HL-60 (cell line): ENCODE results near the gene MTREX.

Experiments
- DNase-seq, 2 experiments: peaks; one replicate each; pipeline ENCODE4 v3.0.0-alpha.2; 2010 to 2020; ENCODE audit warnings: low read depth in 1 of 2, low spot score in 1 of 2
- H3K27ac ChIP-seq: fragments of 250-450 bp; sonication (Bioruptor Pico); replicated peaks from 2 replicates; pipeline ENCODE4 v1.5.1; 2020; ENCODE audit warnings: mild to moderate bottlenecking, moderate library complexity
- H3K27me3 ChIP-seq: fragments of 250-450 bp; sonication (Bioruptor Pico); 2 replicates; pipeline ENCODE4 v1.5.1; 2021; ENCODE audit warnings: mild to moderate bottlenecking, moderate library complexity; ENCODE audit not compliant: insufficient read depth, poor library complexity, severe bottlenecking
- H3K4me3 ChIP-seq: replicated peaks from 2 replicates; pipeline ENCODE4 v1.5.1; 2011; ENCODE audit warnings: mild to moderate bottlenecking, control low read depth, low read length; ENCODE audit not compliant: insufficient read depth
- CTCF ChIP-seq: IDR thresholded peaks from one replicate; pipeline ENCODE4 v1.5.1; 2011; ENCODE audit warnings: low read length, control low read depth, inconsistent platforms; ENCODE audit not compliant: insufficient read depth
- GABPA ChIP-seq: IDR thresholded peaks from 2 replicates; pipeline ENCODE4 v1.6.1; 2012; ENCODE audit warnings: low read depth
- POLR2AphosphoS5 ChIP-seq: IDR thresholded peaks from 2 replicates; pipeline ENCODE4 v1.6.1; 2012; ENCODE audit warnings: low read depth
- REST ChIP-seq: IDR thresholded peaks from 2 replicates; pipeline ENCODE4 v1.6.1; 2012; ENCODE audit warnings: low read depth; ENCODE audit not compliant: insufficient replicate concordance
- SPI1 ChIP-seq: IDR thresholded peaks from 2 replicates; pipeline ENCODE4 v1.6.1; 2012; ENCODE audit warnings: low read depth, mild to moderate bottlenecking, borderline replicate concordance

MTREX gene

GRCh38 chr5:55467862-55468551, 160.2 kb downstream of the MTREX start:
- DNase-seq: no peak
- Histone ChIP-seq H3K27me3 (no peaks in the 10 kb centered on the region), H3K4me3 (no peak overlapping the region), H3K27ac (no peak overlapping the region)
- TF ChIP-seq CTCF (no peak), GABPA (no peak), SPI1 (no peak), POLR2AphosphoS5 (no peak), REST (no peak)

- TF ChIP-seq POLR2AphosphoS5 (no peak), CTCF (no peak)
- DNase-seq: no peak
- Histone ChIP-seq H3K27ac (no peak overlapping the region), H3K27me3 (no peaks in the 10 kb centered on the region), H3K4me3 (no peak overlapping the region)
These were observed 162.1 kb downstream of the MTREX start for GRCh38 chr5:55469839-55470238.

GRCh38 chr5:55470282-55470681, 162.5 kb downstream of the MTREX start:
- H3K27me3 ChIP-seq: no peaks in the 10 kb centered on the region
- DNase-seq: no peak
- H3K27ac ChIP-seq: no peak overlapping the region
- no peak overlapping the region for H3K4me3 ChIP-seq
- TF ChIP-seq POLR2AphosphoS5: no peak
- TF ChIP-seq REST: no peak
- TF ChIP-seq CTCF: no peak
- TF ChIP-seq SPI1: no peak
- no peak for TF ChIP-seq GABPA

- no peak overlapping the region for H3K4me3 ChIP-seq
These were observed 163.7 kb downstream of the MTREX start for GRCh38 chr5:55471468-55471867.

More at GRCh38 chr5:55471468-55471867, 163.7 kb downstream of the MTREX start:
- no peak for DNase-seq
- Histone ChIP-seq H3K27me3 (no peaks in the 10 kb centered on the region), H3K27ac (no peak overlapping the region)
- TF ChIP-seq REST (no peak), SPI1 (no peak), CTCF (no peak), POLR2AphosphoS5 (no peak), GABPA (no peak)
